ENCODE results near the gene MAPKAPK5. TPM values are rescaled to one million over a fixed set of nuclear protein-coding genes. Genes with fewer than 3 reads are reported as not detected.

MAPKAPK5 gene
- total and polyA plus RNA-seq, 2 donors from 2014 or later = 20.5 to 45.7 TPM

DNA sequence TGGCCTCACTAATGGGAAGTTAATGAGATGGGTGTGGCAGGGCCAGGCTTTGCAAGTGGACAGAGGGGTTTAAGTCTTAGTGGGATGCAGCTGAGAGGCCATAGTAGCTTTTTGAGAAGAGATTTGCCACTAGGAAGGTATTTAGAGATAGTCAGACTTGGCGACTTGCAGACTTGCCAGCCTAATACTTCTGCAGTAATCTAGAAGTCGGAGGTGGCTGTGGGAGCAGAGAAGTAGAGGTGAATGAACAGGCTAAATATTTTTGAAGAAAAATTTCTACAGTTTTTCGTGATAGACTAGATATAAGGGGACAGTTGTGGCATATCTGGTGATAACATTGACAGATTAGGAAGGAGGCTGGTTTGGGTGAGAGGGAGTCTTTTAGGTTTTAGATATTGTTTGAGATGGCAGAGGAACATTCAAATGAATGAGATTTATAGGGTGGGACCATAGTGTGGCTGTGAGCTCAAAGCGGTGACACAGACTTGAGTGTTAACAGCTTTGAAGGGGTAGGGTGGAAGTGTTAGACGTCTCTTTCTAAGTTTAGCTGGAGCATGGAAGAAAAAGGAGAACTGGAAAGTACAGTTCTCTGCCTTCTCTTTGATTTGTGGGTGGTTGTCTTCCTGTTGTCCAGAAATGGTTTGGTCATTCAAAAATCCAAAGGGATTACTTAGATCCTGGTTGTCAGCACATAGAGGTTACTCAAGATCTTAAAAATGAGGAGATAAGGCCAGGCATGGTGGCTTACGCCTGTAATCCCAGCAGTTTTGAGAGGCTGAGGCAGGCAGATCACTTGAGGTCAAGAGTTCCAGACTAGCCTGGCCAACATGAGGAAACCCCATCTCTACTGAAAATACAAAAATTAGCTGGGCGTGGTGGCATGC lies 44.9 kb downstream of the MAPKAPK5 start:
- FAIRE-seq = no peak
- peaks cover 9 to 63% (median 25%) of the 10 kb centered on the region in 3 donors for H3K36me3 ChIP-seq (ENCODE audit: control insufficient read depth in 2 of 3, insufficient read depth in 3 of 3, low read length in 3 of 3)
- TF ChIP-seq, protein P1, sequence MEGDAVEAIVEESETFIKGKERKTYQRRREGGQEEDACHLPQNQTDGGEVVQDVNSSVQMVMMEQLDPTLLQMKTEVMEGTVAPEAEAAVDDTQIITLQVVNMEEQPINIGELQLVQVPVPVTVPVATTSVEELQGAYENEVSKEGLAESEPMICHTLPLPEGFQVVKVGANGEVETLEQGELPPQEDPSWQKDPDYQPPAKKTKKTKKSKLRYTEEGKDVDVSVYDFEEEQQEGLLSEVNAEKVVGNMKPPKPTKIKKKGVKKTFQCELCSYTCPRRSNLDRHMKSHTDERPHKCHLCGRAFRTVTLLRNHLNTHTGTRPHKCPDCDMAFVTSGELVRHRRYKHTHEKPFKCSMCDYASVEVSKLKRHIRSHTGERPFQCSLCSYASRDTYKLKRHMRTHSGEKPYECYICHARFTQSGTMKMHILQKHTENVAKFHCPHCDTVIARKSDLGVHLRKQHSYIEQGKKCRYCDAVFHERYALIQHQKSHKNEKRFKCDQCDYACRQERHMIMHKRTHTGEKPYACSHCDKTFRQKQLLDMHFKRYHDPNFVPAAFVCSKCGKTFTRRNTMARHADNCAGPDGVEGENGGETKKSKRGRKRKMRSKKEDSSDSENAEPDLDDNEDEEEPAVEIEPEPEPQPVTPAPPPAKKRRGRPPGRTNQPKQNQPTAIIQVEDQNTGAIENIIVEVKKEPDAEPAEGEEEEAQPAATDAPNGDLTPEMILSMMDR (IDR thresholded peaks at IDR 0.05; ENCODE audit: borderline replicate concordance, extremely low read depth, insufficient read depth) = no peak
- H3K27me3 ChIP-seq (ENCODE audit: control insufficient read depth, insufficient read depth, low read length) = no peaks in the 10 kb centered on the region
- no peak for DNase-seq
- H3K4me1 ChIP-seq (ENCODE audit: control insufficient read depth in 2 of 3, insufficient read depth in 2 of 3, low read depth in 1 of 3, low read length in 3 of 3) = peaks cover 0 to 4% (median 0%) of the 10 kb centered on the region in 3 donors
- intact Hi-C loops (cut with DNase I) = no loop called here
- no peak overlapping the region for H3K9ac ChIP-seq (ENCODE audit: low read length in 3 of 3)
- no peaks in the 10 kb centered on the region for H3K9me3 ChIP-seq (ENCODE audit: control insufficient read depth in 2 of 3, insufficient read depth in 1 of 3, low read length in 3 of 3)
- no peak overlapping the region for H3K4me3 ChIP-seq (ENCODE audit: low read length in 3 of 3)
- H3K27ac ChIP-seq (ENCODE audit: low read depth in 2 of 2, low read length in 2 of 2) = no peak overlapping the region

DNA sequence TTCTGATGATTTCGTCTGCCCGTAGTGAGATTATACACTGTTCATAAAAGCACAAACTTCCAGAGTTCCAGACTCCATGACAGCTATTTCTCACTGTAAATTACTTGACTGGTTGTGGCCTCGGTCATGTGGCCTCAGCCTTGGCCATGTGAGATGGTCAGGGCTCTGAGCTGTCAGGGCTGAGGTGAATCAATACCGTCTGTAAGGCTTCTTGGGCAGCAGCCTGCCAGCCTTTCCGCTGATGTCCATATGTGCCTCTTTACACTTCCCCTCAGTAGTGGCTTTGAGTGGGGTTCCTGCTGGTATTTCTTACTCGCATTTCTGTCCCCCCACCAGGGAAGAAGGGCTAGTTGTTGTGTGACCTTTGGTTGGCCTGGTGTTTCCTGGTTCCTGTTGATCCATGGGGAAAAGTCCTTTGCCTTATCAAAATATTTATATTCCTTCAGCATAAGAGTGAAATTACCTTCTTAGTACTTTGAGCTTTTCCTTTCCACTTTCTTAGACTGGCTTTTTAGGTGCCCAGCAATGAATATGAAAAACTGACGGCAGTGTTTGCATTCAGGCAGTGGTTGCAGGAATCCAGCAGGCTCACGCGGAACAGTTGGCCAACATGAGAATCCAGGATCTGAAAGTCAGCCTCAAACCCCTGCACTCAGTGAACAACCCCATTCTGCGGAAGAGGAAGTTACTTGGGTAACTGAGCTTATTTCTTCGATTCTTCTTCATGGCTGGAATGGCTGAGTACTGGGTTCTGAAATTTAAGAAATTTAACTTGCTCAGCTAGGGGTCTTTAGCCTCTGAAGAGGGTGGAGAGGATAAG lies 46.1 kb downstream of the MAPKAPK5 start:
- Histone ChIP-seq H3K27me3 (ENCODE audit: control insufficient read depth, insufficient read depth, low read length) (no peaks in the 10 kb centered on the region), H3K9ac (ENCODE audit: low read length in 3 of 3) (no peak overlapping the region), H3K4me3 (ENCODE audit: low read length in 3 of 3) (no peak overlapping the region), H3K4me1 (ENCODE audit: control insufficient read depth in 2 of 3, insufficient read depth in 2 of 3, low read depth in 1 of 3, low read length in 3 of 3) (peaks cover 0 to 4% (median 0%) of the 10 kb centered on the region in 3 donors), H3K36me3 (ENCODE audit: control insufficient read depth in 2 of 3, insufficient read depth in 3 of 3, low read length in 3 of 3) (peaks cover 6 to 67% (median 31%) of the 10 kb centered on the region in 3 donors), H3K27ac (ENCODE audit: low read depth in 2 of 2, low read length in 2 of 2) (no peak overlapping the region), H3K9me3 (ENCODE audit: control insufficient read depth in 2 of 3, insufficient read depth in 1 of 3, low read length in 3 of 3) (no peaks in the 10 kb centered on the region)
- DNase-seq (no peak), FAIRE-seq (no peak)
- intact Hi-C loops (cut with DNase I) = no loop called here
- TF ChIP-seq, protein P1 (IDR thresholded peaks at IDR 0.05; ENCODE audit: borderline replicate concordance, extremely low read depth, insufficient read depth) = no peak

DNA sequence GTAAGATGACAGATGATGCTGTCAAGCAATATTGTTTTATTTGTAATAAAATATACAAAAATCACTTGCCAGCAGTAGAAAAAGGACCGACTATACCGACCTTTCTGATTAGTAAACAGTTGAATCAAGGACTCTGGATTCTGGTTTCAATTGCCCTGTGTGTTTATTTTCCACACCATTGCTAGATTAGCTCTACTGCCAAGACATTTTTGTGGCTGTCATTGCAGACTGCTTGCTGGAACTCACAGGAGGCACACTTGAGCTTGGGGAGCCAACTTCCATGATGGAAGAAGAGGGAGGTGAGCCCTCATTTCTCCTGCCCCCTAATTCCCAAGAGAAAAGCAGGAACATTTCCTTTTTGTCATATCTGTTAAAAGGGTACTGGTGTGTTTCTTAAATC lies 51.3 kb downstream of the MAPKAPK5 start:
- no peak for FAIRE-seq
- H3K36me3 ChIP-seq (ENCODE audit: control insufficient read depth in 2 of 3, insufficient read depth in 3 of 3, low read length in 3 of 3) = peaks cover 2 to 36% (median 8%) of the 10 kb centered on the region in 3 donors
- H3K27ac ChIP-seq (ENCODE audit: low read depth in 2 of 2, low read length in 2 of 2) = no peak overlapping the region
- no peak overlapping the region for H3K4me3 ChIP-seq (ENCODE audit: low read length in 3 of 3)
- H3K27me3 ChIP-seq (ENCODE audit: control insufficient read depth, insufficient read depth, low read length) = no peaks in the 10 kb centered on the region
- intact Hi-C loops (cut with DNase I) = no loop called here
- no peak for DNase-seq
- no peaks in the 10 kb centered on the region for H3K9me3 ChIP-seq (ENCODE audit: control insufficient read depth in 2 of 3, insufficient read depth in 1 of 3, low read length in 3 of 3)
- H3K9ac ChIP-seq (ENCODE audit: low read length in 3 of 3) = no peak overlapping the region
- TF ChIP-seq, protein P1 (IDR thresholded peaks at IDR 0.05; ENCODE audit: borderline replicate concordance, extremely low read depth, insufficient read depth) = no peak
- peaks cover 0 to 4% (median 0%) of the 10 kb centered on the region in 3 donors for H3K4me1 ChIP-seq (ENCODE audit: control insufficient read depth in 2 of 3, insufficient read depth in 2 of 3, low read depth in 1 of 3, low read length in 3 of 3)

All from kidney (tissue), 14 donors.